GM21515 (cell line): ENCODE measurements around the gene PDK2.

ENCODE experiments used
- ATAC-seq: cut with Tn5 transposase; IDR thresholded peaks from one replicate; pipeline ENCODE4 v1.9.1; 2021; ENCODE audit not compliant: unreplicated experiment

Gene PDK2

GRCh38 chr17:50099003-50099402 is 3.9 kb downstream of the PDK2 start:
- no peak for ATAC-seq

GRCh38 chr17:50100480-50100883 is 5.3 kb downstream of the PDK2 start:
- ATAC-seq, result no peak

- no peak for ATAC-seq
Observed at GRCh38 chr17:50100921-50101345, 5.8 kb downstream of the PDK2 start.

- no peak for ATAC-seq
Observed at GRCh38 chr17:50101346-50102163, 6.4 kb downstream of the PDK2 start.

- no peak for ATAC-seq
Observed at GRCh38 chr17:50102164-50102991, 7.2 kb downstream of the PDK2 start.

- ATAC-seq, result no peak
Observed at GRCh38 chr17:50103252-50103651, 8.1 kb downstream of the PDK2 start.

- ATAC-seq, result no peak
Observed at GRCh38 chr17:50103941-50104340, 8.8 kb downstream of the PDK2 start.

- ATAC-seq, result no peak
Observed at GRCh38 chr17:50105811-50106210, 10.7 kb downstream of the PDK2 start.

- no peak for ATAC-seq
Observed at GRCh38 chr17:50106393-50107131, 11.4 kb downstream of the PDK2 start.

GRCh38 chr17:50107790-50108414 is 12.8 kb downstream of the PDK2 start:
- no peak for ATAC-seq

GRCh38 chr17:50108556-50108955 is 13.4 kb downstream of the PDK2 start:
- no peak for ATAC-seq

GRCh38 chr17:50109207-50109606 is 14.1 kb downstream of the PDK2 start:
- no peak for ATAC-seq

GRCh38 chr17:50109785-50110184 is 14.6 kb downstream of the PDK2 start:
- ATAC-seq, result no peak

- ATAC-seq, result no peak
Observed at GRCh38 chr17:50110591-50111349, 15.6 kb downstream of the PDK2 start.

- no peak for ATAC-seq
Observed at GRCh38 chr17:50111673-50112655, 16.8 kb downstream of the PDK2 start.

- ATAC-seq, result no peak
Observed at GRCh38 chr17:50112694-50113093, 17.5 kb downstream of the PDK2 start.

GRCh38 chr17:50113624-50114320 is 18.6 kb downstream of the PDK2 start:
- ATAC-seq, result no peak

- no peak for ATAC-seq
Observed at GRCh38 chr17:50114401-50114800, 19.2 kb downstream of the PDK2 start.
